Activated CD8-positive, alpha-beta memory T cell treated with anti-CD3 and anti-CD28 coated beads for 36 hours (primary cell): ENCODE data around the gene ELL. TPM values are rescaled to one million over a fixed set of nuclear protein-coding genes. Genes with fewer than 3 reads are reported as not detected.

Experiments
- CTCF ChIA-PET: fragments of 350-600 bp; sonication (Branson Sonifier 250); formaldehyde crosslinking; loops from one replicate; lab custom pipeline; 2021; ENCODE audit warnings: antibody characterized with exemption; lab: Charles Lee
- POLR2A ChIA-PET: fragments of 350-600 bp; sonication (Branson Sonifier 250); formaldehyde crosslinking; loops from one replicate; lab custom pipeline; 2021; ENCODE audit warnings: antibody characterized with exemption; lab: Charles Lee
- total RNA-seq, 2 experiments: library from RNA; stranded (reverse); gene quantifications; one replicate each; pipeline ENCODE4 v1.2.3, GENCODE V29; 2021

ELL gene
- total RNA-seq, 2 experiments from 2014 or later = 22.6 to 24.3 TPM

GRCh38 chr19:18396471-18397241 is 125.2 kb downstream of the ELL start:
- ChIA-PET CTCF (interaction anchor here (0.5 to 2.5 kb wide), 5 partner anchors 9 to 440 kb away, joined by 3 to 9 read pairs (median 3); no protein-coding TSS in a partner anchor), POLR2A (no interaction called here)

DNA sequence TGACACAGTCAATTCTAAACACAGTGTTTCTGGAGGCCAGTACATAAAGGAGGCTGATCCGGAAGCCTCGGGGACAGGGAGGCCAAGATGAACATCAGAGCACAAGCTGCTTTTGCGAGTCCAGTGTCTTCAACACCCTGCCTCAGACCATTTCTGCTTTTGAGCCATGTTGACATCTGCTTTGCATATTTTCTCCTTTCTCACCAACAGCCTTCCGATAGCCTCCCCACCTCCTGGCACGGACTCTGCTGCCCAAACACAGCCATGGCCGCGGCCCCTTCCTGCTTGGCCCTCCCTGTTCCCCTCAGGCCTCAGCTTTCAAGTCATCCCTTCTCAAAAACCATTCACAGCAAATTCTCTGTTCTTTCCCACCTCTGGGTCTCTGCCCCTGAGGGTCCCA is 128.0 kb downstream of the ELL start:
- ChIA-PET CTCF (no interaction called here), POLR2A (no interaction called here)

- CTCF ChIA-PET = no interaction called here
Observed at GRCh38 chr19:18392926-18393325, 128.9 kb downstream of the ELL start.

More at GRCh38 chr19:18392926-18393325, 128.9 kb downstream of the ELL start:
- POLR2A ChIA-PET = interaction anchor here (0.7 kb wide), 1 partner anchor 167 kb away, joined by 3 read pairs; no protein-coding TSS in a partner anchor

Other genes with a start within 250 kb of the ELL start
- gene IQCN, start 247.6 kb downstream of the ELL start, total RNA-seq = under 1 TPM; 0.40 to 0.59 TPM
- gene JUND, start 240.4 kb downstream of the ELL start, total RNA-seq = 100 to 1,000 TPM; 339 to 357 TPM
- gene LSM4, start 199.0 kb downstream of the ELL start, total RNA-seq = 100 to 1,000 TPM; 385 to 395 TPM
- 10 to 100 TPM; 27.5 to 28.4 TPM for gene PGPEP1, start 181.5 kb downstream of the ELL start, total RNA-seq
- gene GDF15, start 135.9 kb downstream of the ELL start, total RNA-seq = not detected
- not detected for gene LRRC25, start 124.4 kb downstream of the ELL start, total RNA-seq
- 100 to 1,000 TPM; 151 to 158 TPM for gene SSBP4, start 102.7 kb downstream of the ELL start, total RNA-seq
- gene ISYNA1, start 83.9 kb downstream of the ELL start, total RNA-seq = 10 to 100 TPM; 22.8 to 23.7 TPM
- gene FKBP8, start 21.5 kb upstream of the ELL start, total RNA-seq = 100 to 1,000 TPM; 167 to 168 TPM
- 100 to 1,000 TPM; 124 to 129 TPM for gene KXD1, start 35.8 kb upstream of the ELL start, total RNA-seq
- gene UBA52, start 49.8 kb upstream of the ELL start, total RNA-seq = 1,000 to 10,000 TPM; 1,648 to 1,705 TPM
- gene REX1BD, start 66.7 kb upstream of the ELL start, total RNA-seq = 10 to 100 TPM; 95.2 to 98.7 TPM
- under 1 TPM in 1 of 2 experiments, not detected in 1; 0.61 TPM for gene CRLF1, start 84.7 kb upstream of the ELL start, total RNA-seq
- not detected for gene TMEM59L, start 90.8 kb upstream of the ELL start, total RNA-seq
- gene KLHL26, start 115.0 kb upstream of the ELL start, total RNA-seq = 10 to 100 TPM; 11.8 to 14.3 TPM
- gene CRTC1, start 161.6 kb upstream of the ELL start, total RNA-seq = 1 to 10 TPM; 5.0 to 5.5 TPM